ENCODE measurements around the gene MORN4.

- TF ChIP-seq CTCF (IDR thresholded peaks at IDR 0.05 in 4 of 5, conservative IDR thresholded peaks at IDR 0.05 in 1 of 5) (no peak), POLR2A (IDR thresholded peaks at IDR 0.05) (no peak)
These were observed 63.0 kb downstream of the MORN4 start for GRCh38 chr10:97570146-97570788.
